Neural progenitor cell (in vitro differentiated cells): ENCODE results near the gene ABCF3. TPM values are rescaled to one million over a fixed set of nuclear protein-coding genes. Genes with fewer than 3 reads are reported as not detected.
A peak's percentile ranks its signal among the peaks of the same experiment; 100 is the strongest.

ENCODE experiments used
- DNase-seq: peaks from one replicate; pipeline ENCODE4 v3.0.0-alpha.2; 2016; ENCODE audit warnings: low spot score
- H2AFZ ChIP-seq: fragments of 200-600 bp; sonication (generic); replicated peaks from 2 replicates; pipeline ENCODE4 v1.6.1; 2016; ENCODE audit warnings: antibody characterized with exemption
- H3F3A ChIP-seq: fragments of 200-600 bp; sonication (generic); 2 replicates; pipeline ENCODE4 v1.6.1; 2016; ENCODE audit warnings: antibody characterized with exemption, low read depth
- H3K27ac ChIP-seq: fragments of 200-600 bp; sonication (generic); 2 replicates; pipeline ENCODE4 v1.5.1; 2016; ENCODE audit warnings: mild to moderate bottlenecking
- H3K27me3 ChIP-seq: fragments of 200-600 bp; sonication (generic); 2 replicates; pipeline ENCODE4 v1.6.1; 2016; ENCODE audit warnings: mild to moderate bottlenecking, moderate library complexity
- H3K36me3 ChIP-seq: fragments of 200-600 bp; sonication (generic); 2 replicates; pipeline ENCODE4 v1.5.1; 2016
- H3K4me1 ChIP-seq: fragments of 200-600 bp; sonication (generic); 2 replicates; pipeline ENCODE4 v1.6.1; 2016; ENCODE audit warnings: mixed run types
- H3K4me2 ChIP-seq: fragments of 200-600 bp; sonication (generic); 2 replicates; pipeline ENCODE4 v1.6.1; 2016
- H3K4me3 ChIP-seq: fragments of 200-600 bp; sonication (generic); 2 replicates; pipeline ENCODE4 v1.5.1; 2016
- H3K79me2 ChIP-seq: fragments of 200-600 bp; sonication (generic); 2 replicates; pipeline ENCODE4 v1.6.1; 2016; ENCODE audit warnings: low read depth
- H3K9ac ChIP-seq: fragments of 200-600 bp; sonication (generic); 2 replicates; pipeline ENCODE4 v1.6.1; 2016
- H3K9me3 ChIP-seq: fragments of 200-600 bp; sonication (generic); 2 replicates; pipeline ENCODE4 v1.5.1; 2016; ENCODE audit warnings: low read depth
- H4K20me1 ChIP-seq: fragments of 200-600 bp; sonication (generic); 2 replicates; pipeline ENCODE4 v1.6.1; 2016; ENCODE audit warnings: low read depth
- H3K27ac Mint-ChIP-seq: 3 replicates; pipeline ENCODE4 v1.8.0; 2021; ENCODE audit warnings: mixed read lengths
- H3K27me3 Mint-ChIP-seq: 2 replicates; pipeline ENCODE4 v1.8.0; 2022; ENCODE audit warnings: low read depth, mild to moderate bottlenecking, inconsistent platforms, moderate library complexity, mixed read lengths; ENCODE audit not compliant: insufficient read depth
- H3K36me3 Mint-ChIP-seq: 3 replicates; pipeline ENCODE4 v1.8.0; 2021; ENCODE audit warnings: mixed read lengths
- H3K4me1 Mint-ChIP-seq: 3 replicates; pipeline ENCODE4 v1.8.0; 2021; ENCODE audit warnings: mixed read lengths
- H3K4me3 Mint-ChIP-seq: 3 replicates; pipeline ENCODE4 v1.8.0; 2021; ENCODE audit warnings: mild to moderate bottlenecking, moderate library complexity, mixed read lengths
- H3K9me3 Mint-ChIP-seq: 3 replicates; pipeline ENCODE4 v1.8.0; 2020; ENCODE audit warnings: mixed read lengths
- CTCF ChIP-seq: fragments of 200-600 bp; sonication (generic); IDR thresholded peaks from 2 replicates; pipeline ENCODE4 v1.5.1; 2017; ENCODE audit warnings: antibody characterized with exemption, mild to moderate bottlenecking
- EZH2 ChIP-seq: fragments of 200-600 bp; sonication (generic); IDR thresholded peaks from 2 replicates; pipeline ENCODE4 v1.6.1; 2017; ENCODE audit warnings: antibody characterized with exemption, mild to moderate bottlenecking, moderate library complexity
- EZH2phosphoT487 ChIP-seq: fragments of 200-600 bp; sonication (generic); IDR thresholded peaks from 2 replicates; pipeline ENCODE4 v1.6.1; 2017; ENCODE audit warnings: antibody characterized with exemption
- total RNA-seq: library from RNA; depleted of rRNA; stranded (reverse); fragments of >200 nt; gene quantifications from 2 replicates; pipeline ENCODE4 v1.2.3, GENCODE V29; 2015; ENCODE audit warnings: low replicate concordance

Gene ABCF3
- total RNA-seq, 1 donor from 2014 or later, result 22.0 TPM

GRCh38 chr3:184186902-184187207, 856 bp downstream of the ABCF3 start:
- Histone ChIP-seq H3K27me3 (no peaks in the 10 kb centered on the region), H3K9me3 (no peaks in the 10 kb centered on the region), H4K20me1 (peaks cover 10% of the 10 kb centered on the region), H3K4me1 (peaks cover 14% of the 10 kb centered on the region), H3K4me2 (peak overlapping the region; percentile 84), H3K36me3 (no peaks in the 10 kb centered on the region), H3K79me2 (peaks cover 26% of the 10 kb centered on the region), H2AFZ (no peak overlapping the region), H3K27ac (no peak overlapping the region), H3F3A (peaks cover 20% of the 10 kb centered on the region), H3K9ac (peak overlapping the region; percentile 87), H3K4me3 (peak overlapping the region; percentile 69)
- Mint-ChIP-seq H3K27me3 (peaks cover 3% of the 10 kb centered on the region), H3K9me3 (no peaks in the 10 kb centered on the region), H3K4me3 (peak overlapping the region; percentile 98), H3K27ac (no peak overlapping the region), H3K36me3 (peaks cover 28% of the 10 kb centered on the region), H3K4me1 (peaks cover 27% of the 10 kb centered on the region)
- DNase-seq, result no peak
- TF ChIP-seq CTCF (no peak), EZH2 (no peak), EZH2phosphoT487 (no peak)

DNA sequence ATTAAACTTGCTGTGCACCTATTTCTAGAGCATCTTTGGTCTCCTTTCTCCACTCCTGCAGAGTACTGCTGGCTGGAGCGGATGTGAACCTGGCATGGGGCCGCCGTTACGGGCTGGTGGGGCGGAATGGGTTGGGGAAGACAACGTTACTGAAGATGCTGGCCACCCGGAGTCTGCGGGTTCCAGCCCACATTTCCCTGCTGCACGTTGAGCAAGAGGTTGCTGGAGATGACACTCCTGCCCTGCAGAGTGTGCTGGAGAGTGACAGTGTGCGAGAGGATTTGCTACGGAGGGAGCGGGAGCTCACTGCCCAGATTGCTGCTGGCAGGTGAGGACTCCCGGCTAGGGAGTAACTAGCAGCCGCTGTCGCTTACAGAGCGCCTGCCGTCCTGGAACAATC, 2.1 kb downstream of the ABCF3 start:
- Mint-ChIP-seq H3K4me1 (peaks cover 27% of the 10 kb centered on the region), H3K27ac (no peak overlapping the region), H3K9me3 (no peaks in the 10 kb centered on the region), H3K27me3 (peaks cover 5% of the 10 kb centered on the region), H3K4me3 (peak overlapping the region; percentile 98), H3K36me3 (peaks cover 26% of the 10 kb centered on the region)
- Histone ChIP-seq H3K4me1 (peaks cover 14% of the 10 kb centered on the region), H3K4me2 (no peak overlapping the region), H3K27me3 (no peaks in the 10 kb centered on the region), H3K27ac (no peak overlapping the region), H3K9ac (no peak overlapping the region), H3K4me3 (no peak overlapping the region), H3K9me3 (no peaks in the 10 kb centered on the region), H4K20me1 (peaks cover 10% of the 10 kb centered on the region), H3K36me3 (no peaks in the 10 kb centered on the region), H3F3A (peaks cover 20% of the 10 kb centered on the region), H3K79me2 (peaks cover 26% of the 10 kb centered on the region), H2AFZ (no peak overlapping the region)
- no peak for TF ChIP-seq CTCF
- no peak for TF ChIP-seq EZH2
- TF ChIP-seq EZH2phosphoT487, result no peak
- DNase-seq, result no peak

- TF ChIP-seq EZH2phosphoT487 (no peak), CTCF (no peak), EZH2 (no peak)
- peaks cover 25% of the 10 kb centered on the region for H3K36me3 Mint-ChIP-seq
- Histone ChIP-seq H3K4me2 (no peak overlapping the region), H3K4me3 (no peak overlapping the region), H2AFZ (no peak overlapping the region), H3K27ac (no peak overlapping the region), H3F3A (peaks cover 12% of the 10 kb centered on the region), H3K9me3 (no peaks in the 10 kb centered on the region), H4K20me1 (peaks cover 10% of the 10 kb centered on the region), H3K27me3 (no peaks in the 10 kb centered on the region), H3K9ac (no peak overlapping the region), H3K79me2 (peaks cover 26% of the 10 kb centered on the region), H3K36me3 (no peaks in the 10 kb centered on the region), H3K4me1 (peaks cover 14% of the 10 kb centered on the region)
- no peak overlapping the region for H3K27ac Mint-ChIP-seq
- peaks cover 8% of the 10 kb centered on the region for H3K27me3 Mint-ChIP-seq
- H3K4me3 Mint-ChIP-seq, result no peak overlapping the region
- H3K9me3 Mint-ChIP-seq, result no peaks in the 10 kb centered on the region
- H3K4me1 Mint-ChIP-seq, result peaks cover 22% of the 10 kb centered on the region
- no peak for DNase-seq
Observed at GRCh38 chr3:184189421-184189820, 3.4 kb downstream of the ABCF3 start.

DNA sequence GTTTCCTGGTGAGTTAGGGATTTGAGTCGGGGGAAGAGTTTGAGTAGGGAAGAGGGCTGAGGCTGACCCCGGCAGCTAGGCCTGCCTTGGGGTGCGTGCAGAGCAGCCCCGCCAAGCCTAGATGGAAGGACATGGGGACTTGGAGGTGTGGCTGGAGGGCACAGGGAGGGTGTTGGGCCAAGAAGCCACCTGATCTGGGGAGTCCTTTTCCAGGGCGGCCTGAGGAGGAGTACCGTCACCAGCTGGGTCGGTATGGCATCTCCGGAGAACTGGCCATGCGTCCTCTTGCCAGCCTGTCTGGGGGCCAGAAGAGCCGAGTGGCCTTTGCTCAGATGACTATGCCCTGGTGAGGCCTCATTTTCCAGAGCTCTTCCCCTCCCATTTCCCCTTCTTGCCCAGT, 6.9 kb downstream of the ABCF3 start:
- H3K27me3 Mint-ChIP-seq, result peaks cover 9% of the 10 kb centered on the region
- H3K4me3 ChIP-seq, result no peak overlapping the region
- no peaks in the 10 kb centered on the region for H3K36me3 ChIP-seq
- H3K36me3 Mint-ChIP-seq, result peaks cover 23% of the 10 kb centered on the region
- H3K27ac ChIP-seq, result no peak overlapping the region
- H3K4me2 ChIP-seq, result no peak overlapping the region
- H3K9me3 Mint-ChIP-seq, result no peaks in the 10 kb centered on the region
- no peaks in the 10 kb centered on the region for H3K9me3 ChIP-seq
- H3K4me1 Mint-ChIP-seq, result peaks cover under 1% of the 10 kb centered on the region
- H3F3A ChIP-seq, result no peaks in the 10 kb centered on the region
- no peaks in the 10 kb centered on the region for H3K4me1 ChIP-seq
- no peaks in the 10 kb centered on the region for H3K27me3 ChIP-seq
- no peak for DNase-seq
- H3K27ac Mint-ChIP-seq, result no peak overlapping the region
- no peak for TF ChIP-seq EZH2
- no peak for TF ChIP-seq EZH2phosphoT487
- TF ChIP-seq CTCF, result no peak
- H4K20me1 ChIP-seq, result no peaks in the 10 kb centered on the region
- H3K79me2 ChIP-seq, result peaks cover 8% of the 10 kb centered on the region
- no peak overlapping the region for H3K9ac ChIP-seq
- H2AFZ ChIP-seq, result no peak overlapping the region
- H3K4me3 Mint-ChIP-seq, result no peak overlapping the region
